ENCODE results near the gene TCF4. TPM values are rescaled to one million over a fixed set of nuclear protein-coding genes. Genes with fewer than 3 reads are reported as not detected.

The TCF4 gene
- total and polyA plus RNA-seq, 2 donors (not counting 3 experiments of a cell fraction or from before 2014, with no cell fraction given) = 183 to 390 TPM

GRCh38 chr18:55317864-55318263, 270.1 kb downstream of the TCF4 start:
- DNase-seq (ENCODE audit: low read depth, low spot score) (no peak), FAIRE-seq (no peak)
- Histone ChIP-seq H2AFZ (ENCODE audit: low read depth, low read length) (no peak overlapping the region), H3K27ac (ENCODE audit: insufficient read depth, low read depth, low read length) (no peak overlapping the region), H4K20me1 (replicated peaks; ENCODE audit: control insufficient read depth, extremely low read depth, insufficient read depth, low read length) (peaks cover 38% of the 10 kb centered on the region), H3K4me3 (replicated peaks in 1 of 3; ENCODE audit: insufficient read depth in 1 of 3, low read depth in 1 of 3, low read length in 3 of 3) (no peak overlapping the region), H3K36me3 (ENCODE audit: control insufficient read depth in 2 of 2, extremely low read depth in 1 of 2, insufficient read depth in 2 of 2, low read length in 2 of 2) (no peaks in the 10 kb centered on the region), H3K79me2 (ENCODE audit: control insufficient read depth, insufficient read depth, low read length) (peaks cover 78% of the 10 kb centered on the region), H3K4me1 (ENCODE audit: control insufficient read depth, extremely low read depth, insufficient read depth, low read length) (peaks cover 52% of the 10 kb centered on the region), H3K9me1 (replicated peaks; ENCODE audit: control insufficient read depth, extremely low read depth, insufficient read depth, low read length) (peaks cover 20% of the 10 kb centered on the region), H3K27me3 (ENCODE audit: control insufficient read depth in 2 of 2, insufficient read depth in 2 of 2, low read length in 2 of 2) (no peaks in the 10 kb centered on the region), H3K9ac (replicated peaks; ENCODE audit: extremely low read depth, insufficient read depth, low read length) (no peak overlapping the region), H3K9me3 (replicated peaks; ENCODE audit: control insufficient read depth, insufficient read depth, low read length) (no peaks in the 10 kb centered on the region), H3K4me2 (ENCODE audit: insufficient read depth, low read length) (no peak overlapping the region)
- intact Hi-C loops (cut with micrococcal nuclease) = no loop called here
- dilution Hi-C loops (cut with MboI; ENCODE audit: extremely low pct_ligation_motif_present, low sequenced_read_pairs) = no loop called here
- ChIA-PET CTCF (interaction anchor here (0.9 to 1.8 kb wide), 7 partner anchors 10 to 639 kb away, joined by 3 to 7 read pairs (median 4); no protein-coding TSS in a partner anchor), POLR2A (interaction anchor here (1.1 kb wide), 1 partner anchor 9 kb away, joined by 3 read pairs; no protein-coding TSS in a partner anchor)
- TF ChIP-seq JUN (IDR thresholded peaks at IDR 0.05; ENCODE audit: borderline replicate concordance, insufficient read depth, insufficient read length, low read depth) = no peak
- no peak for TF ChIP-seq POLR2AphosphoS5 (IDR thresholded peaks at IDR 0.05; ENCODE audit: insufficient read depth, low read depth, low read length)
- TF ChIP-seq MYC (IDR thresholded peaks at IDR 0.05; ENCODE audit: low read depth, low read length) = no peak
- TF ChIP-seq MAX (IDR thresholded peaks at IDR 0.05; ENCODE audit: insufficient read depth, insufficient read length) = no peak
- TF ChIP-seq CTCF (IDR thresholded peaks at IDR 0.05; ENCODE audit: extremely low read depth in 1 of 2, insufficient read depth in 1 of 2, low read depth in 1 of 2, low read length in 2 of 2) = no peak
- TF ChIP-seq EZH2 (IDR thresholded peaks at IDR 0.05; ENCODE audit: borderline replicate concordance, low read depth, low read length, severe bottlenecking) = no peak
- no peak for TF ChIP-seq POLR2A (IDR thresholded peaks at IDR 0.05; ENCODE audit: low read depth, low read length)
- TF ChIP-seq GATA2 (IDR thresholded peaks at IDR 0.05; ENCODE audit: insufficient read depth, insufficient read length, low read depth, low read length) = no peak
- no peak for TF ChIP-seq FOS (IDR thresholded peaks at IDR 0.05; ENCODE audit: borderline replicate concordance, insufficient read depth, low read length)
- no TSS peak for BruUV-seq (replicated peaks)
